Amygdala (tissue), 56 donors: ENCODE results near the gene BIRC2.
"Not testable (repeated sequence)": the region's sequence is repeated elsewhere in the genome, so short reads cannot be mapped to it uniquely, and the experiment has no call there.

Experiments
- DNase-seq, 56 donors: peaks; one replicate each; lab custom pipeline; 2025; lab: John Stamatoyannopoulos, UW

Gene BIRC2

DNA sequence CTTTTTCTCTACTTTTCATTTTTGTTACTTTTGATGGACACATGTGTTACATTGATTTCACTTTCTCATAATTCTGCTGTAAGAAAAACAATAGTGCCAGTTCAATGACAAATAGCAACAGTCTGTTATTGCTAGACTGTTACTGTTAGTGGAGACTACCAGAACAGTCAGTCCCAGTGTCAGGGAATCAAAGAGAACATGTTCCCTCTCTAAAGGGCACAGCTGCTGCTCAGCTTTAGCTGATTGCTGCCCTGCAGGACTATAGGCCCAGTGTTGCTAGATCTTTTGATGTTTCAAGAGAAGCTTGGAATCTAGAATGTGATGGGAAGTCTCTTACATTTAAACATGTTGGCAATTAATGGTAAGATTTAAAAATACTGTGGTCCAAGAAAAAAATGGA lies 26.3 kb upstream of the BIRC2 start:
- peak in 8 of 56 donors; percentile 5 to 22 (median 9) for DNase-seq

DNA sequence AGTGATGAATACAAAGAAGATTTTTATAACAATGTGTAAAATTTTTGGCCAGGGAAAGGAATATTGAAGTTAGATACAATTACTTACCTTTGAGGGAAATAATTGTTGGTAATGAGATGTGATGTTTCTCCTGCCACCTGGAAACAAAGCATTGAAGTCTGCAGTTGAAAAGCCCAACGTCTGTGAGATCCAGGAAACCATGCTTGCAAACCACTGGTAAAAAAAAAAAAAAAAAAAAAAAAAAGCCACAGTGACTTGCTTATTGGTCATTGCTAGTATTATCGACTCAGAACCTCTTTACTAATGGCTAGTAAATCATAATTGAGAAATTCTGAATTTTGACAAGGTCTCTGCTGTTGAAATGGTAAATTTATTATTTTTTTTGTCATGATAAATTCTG lies 24.5 kb upstream of the BIRC2 start:
- no peak for DNase-seq

DNA sequence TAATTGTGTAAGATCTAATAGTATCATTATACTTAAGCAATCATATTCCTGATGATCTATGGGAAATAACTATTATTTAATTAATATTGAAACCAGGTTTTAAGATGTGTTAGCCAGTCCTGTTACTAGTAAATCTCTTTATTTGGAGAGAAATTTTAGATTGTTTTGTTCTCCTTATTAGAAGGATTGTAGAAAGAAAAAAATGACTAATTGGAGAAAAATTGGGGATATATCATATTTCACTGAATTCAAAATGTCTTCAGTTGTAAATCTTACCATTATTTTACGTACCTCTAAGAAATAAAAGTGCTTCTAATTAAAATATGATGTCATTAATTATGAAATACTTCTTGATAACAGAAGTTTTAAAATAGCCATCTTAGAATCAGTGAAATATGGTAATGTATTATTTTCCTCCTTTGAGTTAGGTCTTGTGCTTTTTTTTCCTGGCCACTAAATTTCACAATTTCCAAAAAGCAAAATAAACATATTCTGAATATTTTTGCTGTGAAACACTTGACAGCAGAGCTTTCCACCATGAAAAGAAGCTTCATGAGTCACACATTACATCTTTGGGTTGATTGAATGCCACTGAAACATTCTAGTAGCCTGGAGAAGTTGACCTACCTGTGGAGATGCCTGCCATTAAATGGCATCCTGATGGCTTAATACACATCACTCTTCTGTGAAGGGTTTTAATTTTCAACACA lies 23.3 kb upstream of the BIRC2 start:
- no peak for DNase-seq

DNA sequence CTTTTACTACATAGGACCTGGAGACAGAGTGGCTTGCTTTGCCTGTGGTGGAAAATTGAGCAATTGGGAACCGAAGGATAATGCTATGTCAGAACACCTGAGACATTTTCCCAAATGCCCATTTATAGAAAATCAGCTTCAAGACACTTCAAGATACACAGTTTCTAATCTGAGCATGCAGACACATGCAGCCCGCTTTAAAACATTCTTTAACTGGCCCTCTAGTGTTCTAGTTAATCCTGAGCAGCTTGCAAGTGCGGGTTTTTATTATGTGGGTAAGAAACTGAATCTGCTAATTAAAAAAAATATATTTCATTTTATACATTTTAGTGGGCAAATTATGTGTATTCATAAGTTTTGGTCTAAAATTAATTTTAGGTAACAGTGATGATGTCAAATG lies 21.9 kb upstream of the BIRC2 start:
- DNase-seq = no peak

DNA sequence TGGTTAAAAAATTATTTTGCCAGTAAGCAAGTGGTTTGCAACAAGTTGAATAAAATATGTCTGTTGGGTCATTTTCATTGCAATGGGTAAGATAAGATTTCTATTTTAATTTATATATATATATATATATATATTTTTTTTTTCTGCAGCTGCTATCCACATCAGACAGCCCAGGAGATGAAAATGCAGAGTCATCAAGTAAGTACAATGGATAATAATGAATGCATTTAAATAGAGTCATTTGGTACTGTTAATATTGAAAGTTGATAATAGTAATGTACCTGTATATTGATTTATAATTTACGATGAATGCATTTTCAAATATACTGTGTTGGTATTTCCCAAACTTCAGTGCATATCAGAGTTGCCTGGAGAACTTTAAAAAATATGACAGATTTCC lies 18.3 kb upstream of the BIRC2 start:
- no peak for DNase-seq

DNA sequence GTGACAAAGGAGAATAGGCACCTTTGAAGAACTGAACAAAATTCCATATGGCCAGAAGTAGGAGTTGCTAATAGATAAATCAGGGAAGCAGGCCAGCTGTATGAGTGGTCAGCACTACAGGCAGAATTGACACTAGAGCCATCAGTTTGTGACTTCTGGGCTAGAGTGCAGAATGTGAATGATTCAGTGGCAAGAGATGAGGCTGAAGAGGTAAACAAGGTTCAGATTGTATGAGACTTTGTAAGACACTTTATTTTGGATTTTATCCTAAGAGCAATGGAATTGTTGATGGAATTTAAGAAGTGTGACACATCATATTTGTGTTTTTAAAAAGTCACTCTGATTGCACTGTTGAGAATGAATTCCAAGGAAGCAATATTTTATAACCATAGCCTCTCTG lies 16.8 kb upstream of the BIRC2 start:
- DNase-seq = no peak

DNA sequence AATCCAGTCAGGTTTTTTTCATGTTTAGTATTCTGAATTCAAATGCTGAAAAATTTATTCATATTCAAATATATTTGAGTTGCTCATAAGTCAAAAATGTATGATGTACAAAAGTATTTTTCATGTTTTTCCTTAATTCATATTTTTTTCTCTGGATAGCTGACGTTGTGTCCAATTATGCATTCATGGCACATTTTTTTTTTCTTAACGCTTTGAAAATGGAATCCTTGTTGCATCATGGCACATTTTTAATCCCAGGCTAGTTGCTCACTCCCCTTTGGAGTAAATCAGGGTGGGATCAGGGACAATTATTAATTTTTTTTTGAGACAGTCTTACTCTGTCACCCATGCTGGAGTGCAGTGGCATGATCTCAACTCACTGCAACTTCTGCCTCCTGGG lies 15.7 kb upstream of the BIRC2 start:
- DNase-seq = no peak

DNA sequence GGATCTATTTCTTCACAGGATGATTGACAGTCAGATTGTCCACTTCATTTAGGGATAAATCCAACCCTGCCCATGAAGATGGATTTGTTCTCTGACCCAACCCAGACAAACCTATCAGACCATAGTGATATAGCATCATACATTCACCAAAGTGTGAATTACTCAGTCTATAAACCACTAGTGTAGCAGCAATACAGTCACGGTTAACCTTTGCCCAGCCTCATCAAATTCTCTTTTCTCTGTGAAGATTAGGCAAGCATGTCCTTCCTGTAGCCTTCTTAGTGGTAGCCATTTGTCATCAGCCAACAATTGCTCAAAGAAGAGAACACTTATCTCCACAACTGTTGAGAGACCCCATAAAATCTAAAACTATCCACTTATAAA lies 14.4 kb upstream of the BIRC2 start:
- DNase-seq = no peak

DNA sequence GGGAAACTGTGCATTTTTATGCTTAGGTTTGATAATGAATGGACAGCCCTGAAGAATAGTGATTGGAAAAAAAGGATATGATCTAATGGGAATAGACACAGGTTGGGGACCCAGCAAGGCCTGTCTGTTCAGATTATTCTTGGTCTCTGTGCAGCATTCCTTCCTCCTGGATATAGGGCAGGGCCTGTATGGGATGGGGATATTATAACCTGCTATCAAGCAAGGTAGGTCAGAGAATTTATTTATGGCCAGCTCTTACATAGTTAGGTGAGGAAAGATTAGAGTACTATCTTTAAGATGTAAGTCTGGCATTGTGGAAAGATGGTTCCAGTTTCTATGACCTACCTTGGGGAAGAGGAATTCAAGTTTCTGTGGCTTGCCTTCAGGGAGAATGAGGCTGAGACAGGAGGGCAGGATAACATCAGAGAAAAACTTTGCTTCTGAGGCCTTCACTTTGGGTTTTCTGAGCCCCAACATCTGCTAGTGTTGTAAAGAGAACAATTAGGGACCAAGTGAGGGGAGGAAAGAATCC lies 8.5 kb upstream of the BIRC2 start:
- DNase-seq = no peak

DNA sequence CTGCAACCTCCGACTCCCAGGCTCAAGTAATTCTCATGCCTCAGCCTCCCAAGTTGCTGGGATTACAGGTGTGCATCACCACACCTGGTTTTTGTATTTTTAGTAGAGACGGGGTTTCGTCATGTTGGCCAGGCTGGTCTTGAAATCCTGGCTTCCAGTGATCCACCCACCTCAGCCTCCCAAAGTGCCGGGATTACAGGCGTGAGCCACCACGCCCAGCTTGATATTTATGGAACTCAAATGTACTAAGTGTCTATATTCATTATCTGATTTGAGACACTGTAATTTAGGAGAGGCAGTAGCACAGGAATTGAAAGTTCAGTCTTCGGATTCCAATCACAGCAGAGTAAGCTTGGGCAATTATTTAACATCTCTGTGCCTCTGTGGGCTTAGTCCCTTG lies 5.7 kb upstream of the BIRC2 start:
- not testable (repeated sequence) for DNase-seq

DNA sequence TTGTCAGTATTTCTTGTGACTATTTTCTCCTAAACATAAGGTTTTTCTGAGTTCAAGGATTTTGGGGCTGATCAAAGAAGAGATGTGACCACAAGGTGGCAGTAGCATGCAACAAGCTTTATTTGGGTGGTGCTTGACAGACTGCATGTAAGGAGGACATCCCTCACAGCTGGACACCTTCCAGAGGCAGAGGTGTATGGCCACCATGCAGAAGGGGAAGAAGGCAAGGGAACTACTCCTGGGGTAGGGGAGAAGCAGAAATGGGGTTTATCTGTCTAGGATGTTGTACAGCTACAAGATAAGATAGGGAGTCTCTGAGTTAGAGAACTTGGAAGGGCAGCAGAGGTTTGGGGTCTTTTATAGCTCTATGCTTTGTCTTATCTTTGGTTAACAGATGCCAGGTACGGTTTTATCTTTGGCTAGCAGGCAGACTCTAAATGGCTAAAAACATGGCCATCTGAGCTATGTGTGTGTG lies 5.1 kb upstream of the BIRC2 start:
- peak in 45 of 56 donors; percentile 3 to 85 (median 33) for DNase-seq

DNA sequence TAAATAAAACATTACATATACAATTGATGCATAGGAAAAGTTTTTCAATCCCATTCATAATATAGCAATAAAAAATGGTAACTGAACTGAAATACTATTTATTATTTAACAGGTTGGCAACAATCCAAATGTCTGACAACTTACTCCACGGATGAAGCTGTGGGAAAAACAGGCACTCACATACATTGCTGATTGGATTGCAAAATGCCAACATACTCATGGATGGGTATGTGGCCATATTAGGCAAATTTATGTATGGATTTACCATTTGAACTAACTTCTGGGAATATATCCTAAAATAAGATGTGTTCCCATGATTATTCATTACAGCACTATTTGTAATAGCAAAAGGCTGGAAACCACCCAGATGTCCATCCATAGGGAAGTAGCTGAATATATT lies 3.2 kb upstream of the BIRC2 start:
- no peak for DNase-seq

DNA sequence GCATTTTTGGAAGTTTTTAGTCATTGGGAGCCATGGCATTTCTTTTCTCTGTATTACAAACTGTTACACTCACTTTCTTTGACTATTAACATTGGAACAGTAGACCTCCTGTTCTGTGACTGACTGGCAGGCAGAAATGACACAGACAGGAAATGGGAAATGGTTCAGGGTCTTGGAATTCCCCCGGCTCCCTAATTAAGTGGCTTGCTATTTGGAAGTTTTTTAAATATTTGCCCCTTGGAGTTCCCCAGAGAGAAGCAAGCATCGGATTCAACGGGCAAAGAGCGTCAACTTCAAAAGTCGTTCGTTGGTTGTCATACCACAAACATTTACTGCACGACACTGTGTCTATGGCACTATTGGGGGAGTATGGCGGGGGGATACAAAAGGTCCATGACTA lies 1.1 kb upstream of the BIRC2 start:
- DNase-seq = peak in 1 of 56 donors; percentile 2

DNA sequence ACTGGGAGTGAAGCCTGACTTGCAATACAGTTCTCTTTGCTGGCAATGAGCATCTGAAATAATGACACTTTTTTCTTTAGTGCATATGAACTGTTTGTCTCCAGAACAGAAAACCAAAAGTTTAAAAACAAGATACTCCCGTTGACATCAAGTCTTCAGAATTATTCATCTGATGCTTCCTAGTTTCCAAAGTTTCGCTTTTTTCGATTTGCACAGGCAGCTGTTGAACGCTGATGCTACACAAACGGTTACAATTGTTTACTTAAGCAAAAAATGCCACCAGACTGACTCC lies 612 bp upstream of the BIRC2 start:
- DNase-seq = no peak

DNA sequence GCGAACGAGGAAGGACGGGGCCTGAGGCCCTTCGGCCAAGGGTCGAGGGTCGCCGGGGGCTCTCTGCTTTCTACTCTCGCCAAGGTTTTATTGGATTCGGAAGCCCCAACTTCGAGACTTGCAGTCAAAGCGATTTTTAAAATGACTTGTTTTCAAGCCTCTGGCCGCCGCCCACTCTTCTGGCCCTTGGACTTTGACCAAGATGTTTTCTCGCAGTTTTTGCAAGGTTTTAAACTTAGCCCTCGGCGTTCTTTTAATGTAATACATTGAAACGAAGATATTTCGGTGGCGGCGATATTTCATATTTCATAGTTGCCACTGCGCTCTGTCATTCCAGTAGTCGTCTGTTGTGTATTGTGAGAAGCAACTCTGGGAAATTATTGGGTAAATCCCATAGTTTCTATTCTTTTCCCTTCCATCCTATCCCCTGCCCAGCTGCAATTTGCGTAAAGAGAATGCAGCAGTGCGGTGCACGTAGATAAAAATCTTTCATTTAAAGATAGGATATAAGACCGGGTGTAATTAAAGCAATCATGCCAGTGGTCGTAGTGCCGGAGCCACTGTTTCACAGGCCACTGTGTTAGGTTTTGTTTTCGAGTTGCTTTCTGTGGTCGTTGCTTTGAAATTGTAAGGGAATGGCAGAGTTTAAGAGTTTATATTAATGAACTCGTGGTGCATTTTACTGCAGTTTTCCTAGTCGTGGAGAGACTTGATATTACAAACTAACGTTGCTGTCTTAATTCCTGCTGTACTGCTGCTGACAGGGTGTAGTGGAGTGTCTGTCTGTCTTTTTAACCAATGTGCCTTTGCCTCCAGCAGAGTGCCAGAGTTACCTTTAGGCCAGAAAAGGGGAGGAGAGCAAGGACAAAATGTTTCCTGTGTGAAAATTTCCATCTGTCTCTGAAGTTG lies 702 bp downstream of the BIRC2 start:
- peak in 16 of 56 donors; percentile 1 to 76 (median 34) for DNase-seq

DNA sequence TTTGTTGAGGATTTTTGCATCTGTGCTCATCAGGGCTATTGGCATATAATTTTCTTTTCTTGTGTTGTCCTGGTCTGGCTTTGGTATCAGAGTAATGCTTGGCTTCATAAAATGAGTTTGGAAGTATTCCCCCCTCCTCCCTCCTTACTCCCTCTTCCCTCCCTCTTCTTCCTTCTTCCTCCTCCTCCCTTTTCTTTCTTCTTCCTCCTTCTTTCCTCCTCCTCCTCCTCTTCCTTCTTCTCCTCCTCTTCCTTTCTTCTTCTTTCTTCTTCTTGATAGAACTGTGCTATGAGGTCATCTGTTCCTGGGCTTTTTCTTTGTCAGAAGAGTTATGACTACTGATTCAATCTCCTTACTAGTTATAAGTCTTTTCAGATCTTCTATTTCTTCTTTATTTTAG lies 10.1 kb downstream of the BIRC2 start:
- no peak for DNase-seq

DNA sequence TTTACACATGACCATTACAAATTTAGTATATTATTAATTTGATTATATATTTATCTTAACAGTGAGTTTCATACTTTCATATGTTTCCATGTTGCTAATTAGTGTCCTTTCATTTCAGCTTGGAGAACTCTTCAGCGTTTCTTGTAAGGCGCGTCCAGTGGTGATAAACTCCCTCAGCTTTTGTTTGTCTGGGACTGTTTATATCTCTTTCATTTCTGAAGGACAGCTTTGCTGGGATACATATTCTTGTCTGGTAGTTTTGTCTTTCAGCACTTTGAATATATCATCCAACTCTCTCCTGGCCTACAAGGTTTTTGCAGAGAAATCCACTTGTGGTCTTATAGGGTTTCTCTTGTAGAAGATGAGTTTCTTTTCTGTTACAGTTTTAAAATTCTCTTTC lies 12.4 kb downstream of the BIRC2 start:
- DNase-seq = no peak

DNA sequence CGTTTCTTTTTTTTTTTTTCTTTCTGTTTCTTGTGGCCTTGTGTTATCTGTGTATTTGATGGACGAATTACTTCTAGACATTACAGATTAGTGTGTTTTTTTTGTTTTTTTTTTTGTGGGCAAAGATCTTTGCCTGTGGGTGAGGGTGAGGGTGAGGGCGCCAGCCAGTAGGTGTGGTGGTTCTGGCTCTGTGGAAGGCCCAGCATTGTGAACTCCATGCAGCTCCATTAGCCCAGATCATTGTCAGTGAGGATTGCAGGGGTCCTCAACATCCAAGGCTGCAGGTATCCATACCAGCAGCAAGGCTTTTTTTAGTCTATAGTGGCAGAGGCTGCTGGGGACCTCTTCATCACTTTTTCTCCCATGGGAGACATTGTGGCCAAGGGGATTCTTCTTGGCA lies 13.7 kb downstream of the BIRC2 start:
- no peak for DNase-seq

DNA sequence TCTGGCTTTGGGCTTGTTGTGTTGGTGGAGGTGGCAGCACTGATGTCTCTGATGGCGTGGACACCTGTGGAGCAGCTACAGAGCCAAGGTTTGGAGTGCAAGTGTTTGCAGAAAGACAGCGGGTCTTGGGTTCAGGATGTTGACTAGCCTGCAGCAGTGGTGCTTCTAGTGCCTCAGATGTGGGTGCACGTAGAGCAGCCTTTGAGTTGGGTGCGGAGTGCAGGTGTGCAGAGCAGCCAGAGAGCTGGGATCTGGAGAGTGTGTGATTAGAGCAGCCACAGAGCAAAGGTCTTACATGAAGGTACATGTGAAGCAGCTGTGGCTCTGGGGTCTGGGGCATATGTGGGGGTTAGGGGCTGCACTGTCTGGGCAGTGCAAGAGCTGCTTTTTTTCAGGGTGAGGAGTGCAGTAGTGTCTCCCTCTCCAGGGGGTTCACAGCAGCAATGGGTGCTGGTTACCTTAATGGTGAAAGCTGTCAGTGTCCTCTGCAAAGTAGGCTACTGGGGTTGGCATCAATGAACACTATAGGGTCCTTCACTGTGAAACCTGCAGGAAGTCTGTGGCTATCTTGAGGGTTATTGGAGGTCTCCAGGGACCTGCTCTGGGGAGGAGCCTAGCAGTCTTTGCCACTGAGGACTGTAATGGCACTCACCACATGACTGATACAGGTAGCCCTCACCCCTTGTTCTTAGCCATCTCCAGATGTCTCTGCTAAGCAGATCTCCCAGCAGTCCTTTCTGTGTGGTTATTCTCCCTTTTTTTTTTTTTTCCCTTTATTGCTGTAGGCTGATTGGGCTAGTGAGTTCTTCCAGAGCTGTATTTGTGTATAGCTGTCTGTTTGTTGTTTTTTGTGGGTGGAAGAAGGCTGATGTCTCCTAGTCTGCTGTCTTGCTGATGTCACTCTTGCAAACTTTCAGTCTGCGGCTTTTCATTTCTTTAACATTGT lies 14.3 kb downstream of the BIRC2 start:
- no peak for DNase-seq

DNA sequence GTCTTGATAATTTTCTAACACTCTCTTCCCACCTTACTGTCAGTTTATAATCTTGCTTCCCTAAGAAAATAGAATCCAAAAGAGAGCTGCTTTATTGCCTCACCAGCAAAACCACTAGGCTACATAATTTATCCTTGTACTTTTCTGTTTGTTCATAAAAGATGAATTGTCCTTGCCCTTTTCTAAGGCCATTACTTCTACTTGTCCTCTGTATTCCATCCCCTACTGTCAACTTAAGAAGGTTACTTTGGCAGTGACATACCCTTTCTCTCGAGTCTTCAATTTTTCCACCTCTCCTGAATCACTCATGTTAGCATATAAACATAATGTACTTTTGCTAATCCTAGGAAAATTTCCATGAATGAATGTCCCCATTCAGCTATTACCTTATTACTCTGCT lies 18.0 kb downstream of the BIRC2 start:
- no peak for DNase-seq

DNA sequence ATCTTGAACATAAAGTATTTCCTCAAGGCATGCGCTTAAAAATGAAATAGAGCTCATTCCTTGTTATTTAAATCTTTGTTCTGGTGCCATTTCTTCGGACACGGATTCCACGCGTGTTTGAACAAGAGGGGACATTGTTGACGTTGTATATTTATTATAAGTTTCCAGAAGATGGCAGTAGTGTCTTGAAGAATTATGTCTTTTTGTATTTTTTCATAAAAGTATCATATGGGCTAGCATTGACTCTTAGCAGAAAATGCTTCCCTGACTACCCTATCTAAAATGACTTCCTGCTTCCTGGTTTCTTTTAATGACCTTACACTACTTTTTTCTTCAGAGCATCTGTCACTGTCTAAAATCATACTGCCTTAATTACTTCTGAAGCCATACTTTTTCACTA lies 20.4 kb downstream of the BIRC2 start:
- no peak for DNase-seq
